Stimulated activated CD4-positive, alpha-beta T cell treated with anti-CD3 and anti-CD28 coated beads, Interleukin-1b, Interleukin-23, amount 100 ng/mL, for 4 hours (primary cell): ENCODE measurements around the gene SLC26A6.

Experiments used
- DNase-seq, 2 donors: peaks; one replicate each; pipeline ENCODE4 v3.0.0-alpha.2; 2020; ENCODE audit warnings: low read depth in 2 of 2

Gene SLC26A6

DNA sequence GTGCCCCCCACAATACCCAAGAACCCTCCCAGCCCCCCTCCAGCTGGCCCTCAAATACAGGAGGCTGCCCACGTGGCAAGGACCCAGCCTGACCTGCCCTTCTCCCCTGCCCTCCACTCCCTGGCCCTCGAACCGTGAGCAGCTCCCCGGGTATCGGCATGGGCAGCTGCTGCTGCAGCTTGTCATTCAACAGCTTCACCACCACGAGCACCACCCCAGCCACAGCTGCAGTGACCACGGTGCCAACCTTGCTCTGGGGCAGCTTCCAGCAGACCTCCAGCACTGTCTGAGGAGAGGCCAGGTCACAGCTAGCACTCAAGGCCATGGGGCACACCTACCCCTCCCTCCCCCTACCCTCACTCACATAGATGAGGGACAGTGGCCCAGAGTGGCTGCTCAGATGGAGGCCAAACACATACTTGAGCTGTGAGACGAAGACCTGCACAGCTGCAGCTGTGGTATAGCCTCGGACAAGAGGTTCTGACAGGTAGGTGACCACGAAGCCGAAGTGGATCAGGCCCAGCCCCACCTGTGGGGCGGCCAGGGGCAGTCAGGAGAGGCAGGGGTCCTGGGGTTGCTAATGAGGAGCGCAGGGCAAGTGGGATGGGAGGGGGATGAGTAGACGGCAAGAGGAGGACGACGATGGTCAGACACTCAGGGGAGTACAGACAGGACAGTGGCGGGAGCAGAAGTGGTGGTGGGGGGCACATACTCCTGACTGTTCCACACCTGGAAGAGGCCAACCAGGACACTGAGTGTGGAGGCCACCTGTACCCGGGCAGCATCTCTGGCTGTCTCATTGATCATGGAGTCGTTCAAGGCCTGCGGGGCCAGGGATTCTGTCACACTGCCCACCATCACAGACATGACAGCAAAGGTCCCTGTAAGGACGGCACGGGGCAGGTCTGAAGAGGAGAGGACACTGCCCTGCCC, 3.5 kb downstream of the SLC26A6 start:
- no peak for DNase-seq

DNA sequence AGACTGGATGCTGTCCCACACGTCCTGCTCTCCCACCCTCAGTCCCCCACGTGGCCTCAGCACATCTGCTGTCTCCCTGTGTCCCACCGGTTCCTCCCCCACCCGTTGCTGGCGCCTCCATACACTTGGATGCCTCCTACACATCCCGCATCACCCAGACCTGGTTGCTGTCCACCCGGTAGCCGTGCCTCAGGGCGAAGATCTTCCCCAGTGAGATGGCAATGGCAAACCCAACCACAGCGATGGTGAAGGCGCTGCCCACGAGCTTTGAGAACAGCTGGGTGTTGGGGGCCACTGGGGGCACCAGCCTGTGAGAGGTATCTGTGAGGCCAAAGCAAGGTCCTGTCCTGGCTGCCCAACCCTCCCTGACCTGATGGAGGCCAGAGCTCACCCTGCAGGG, 4.4 kb downstream of the SLC26A6 start:
- DNase-seq: no peak

DNA sequence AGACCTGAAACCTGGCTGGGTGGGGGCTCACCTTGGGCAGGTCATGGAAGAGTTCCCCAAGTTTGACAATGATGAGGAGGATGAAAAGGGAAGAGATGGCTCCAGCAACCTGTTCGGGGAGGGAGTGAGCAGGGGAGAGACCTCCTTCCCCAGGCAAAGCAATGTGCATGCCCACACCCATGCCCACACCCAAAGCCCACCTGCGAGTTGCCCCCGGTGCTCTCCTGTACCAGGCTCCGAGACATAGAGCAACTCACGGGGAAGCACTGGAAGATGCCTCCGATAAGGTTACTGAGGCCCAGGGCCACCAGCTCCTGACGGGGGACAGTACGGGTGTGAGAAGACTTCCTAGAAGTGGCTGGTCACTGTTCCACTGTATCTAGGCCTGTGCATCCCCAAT, 4.9 kb downstream of the SLC26A6 start:
- DNase-seq: no peak

DNA sequence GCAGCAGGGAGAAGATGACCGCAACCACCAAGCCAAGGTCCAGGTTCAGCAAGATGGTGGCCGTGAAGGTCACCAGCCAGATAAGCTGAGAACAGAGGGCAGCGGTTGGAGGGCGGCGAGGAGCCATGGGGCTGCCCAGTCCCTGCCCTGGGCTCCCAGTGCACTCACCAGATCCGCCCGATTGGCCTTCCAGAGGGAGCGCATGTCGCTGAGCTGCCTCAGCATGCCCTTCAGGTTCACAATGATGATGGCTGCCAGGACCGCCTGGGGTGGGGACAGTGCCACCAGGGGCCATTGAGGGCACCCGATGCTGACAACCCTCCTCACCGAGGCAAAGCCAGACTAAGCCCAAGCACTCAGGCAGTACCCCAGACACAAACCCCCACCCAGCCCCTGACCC, 5.4 kb downstream of the SLC26A6 start:
- DNase-seq: no peak

DNA sequence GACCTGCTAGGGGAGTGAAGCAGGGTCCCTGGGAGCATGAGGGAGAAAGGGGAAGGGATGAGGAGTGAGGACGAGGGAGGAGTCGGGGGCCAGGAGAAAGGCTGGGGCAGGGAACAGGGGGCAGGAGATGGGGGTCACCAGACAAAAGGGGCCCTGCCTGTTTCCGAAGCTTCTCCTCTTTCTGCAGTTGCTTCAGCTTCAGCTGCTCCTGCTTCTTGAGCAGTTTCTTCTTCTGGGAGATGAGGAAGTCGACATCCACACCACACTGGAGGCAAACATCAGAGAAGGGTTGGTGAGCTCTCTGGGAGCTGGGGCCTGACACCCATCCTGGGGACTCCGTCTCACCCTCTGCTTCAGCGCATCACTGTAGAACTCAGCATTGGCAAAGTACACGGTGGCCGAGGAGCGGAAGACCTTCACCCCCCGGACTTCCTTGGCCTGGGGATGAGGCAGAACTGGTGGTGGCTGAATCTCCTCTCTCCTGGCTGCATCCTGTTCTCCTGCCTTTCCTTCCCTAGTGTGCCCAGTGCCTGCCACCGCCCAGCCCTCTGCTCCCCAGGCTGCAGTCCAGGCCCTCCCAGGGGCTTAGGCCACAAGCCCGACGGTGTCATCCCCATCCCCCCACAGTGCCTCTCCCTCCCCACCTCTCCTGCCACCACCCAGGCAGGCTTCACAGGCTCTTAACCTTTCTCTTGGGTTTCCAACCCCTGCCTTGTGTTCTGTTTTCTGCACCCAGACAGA, 6.8 kb downstream of the SLC26A6 start:
- no peak for DNase-seq

DNA sequence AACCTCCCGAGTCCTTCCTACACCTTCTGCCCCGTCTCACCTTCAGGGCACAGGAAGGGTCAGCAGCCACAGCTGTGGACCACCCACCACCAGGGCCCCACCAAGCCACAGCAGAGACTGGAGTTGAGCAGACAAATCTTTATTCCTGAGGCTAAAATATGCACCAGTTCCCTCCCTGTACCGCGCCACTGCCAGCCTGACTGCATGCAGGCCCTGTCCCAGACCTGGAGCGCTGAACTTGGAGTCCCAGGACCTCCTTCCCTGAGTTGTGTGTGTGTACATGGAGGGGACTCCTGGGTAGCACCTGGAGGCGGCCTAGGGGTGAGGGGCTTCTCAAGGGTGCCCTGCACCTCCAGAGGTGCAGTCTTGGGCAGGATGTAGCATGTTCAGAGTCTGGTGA, 9.7 kb downstream of the SLC26A6 start:
- DNase-seq: no peak

DNA sequence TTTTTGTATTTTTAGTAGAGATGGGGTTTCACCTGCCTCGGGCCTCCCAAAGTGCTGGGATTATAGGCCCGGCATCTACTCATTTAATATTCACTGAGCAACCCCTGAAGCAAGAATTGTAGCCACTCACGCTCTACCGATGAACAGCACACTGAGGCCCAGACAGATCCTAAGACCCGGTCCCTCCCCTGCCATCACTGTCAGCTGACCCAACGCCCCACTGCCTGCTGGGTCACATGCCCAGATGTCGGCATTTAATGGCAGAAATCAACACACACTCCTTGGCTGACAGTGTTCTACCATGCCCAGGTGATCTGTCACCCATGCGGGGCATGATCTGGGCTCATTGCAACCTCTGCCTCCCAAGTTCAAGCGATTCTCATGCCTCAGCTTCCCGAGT, 10.5 kb downstream of the SLC26A6 start:
- no peak for DNase-seq

DNA sequence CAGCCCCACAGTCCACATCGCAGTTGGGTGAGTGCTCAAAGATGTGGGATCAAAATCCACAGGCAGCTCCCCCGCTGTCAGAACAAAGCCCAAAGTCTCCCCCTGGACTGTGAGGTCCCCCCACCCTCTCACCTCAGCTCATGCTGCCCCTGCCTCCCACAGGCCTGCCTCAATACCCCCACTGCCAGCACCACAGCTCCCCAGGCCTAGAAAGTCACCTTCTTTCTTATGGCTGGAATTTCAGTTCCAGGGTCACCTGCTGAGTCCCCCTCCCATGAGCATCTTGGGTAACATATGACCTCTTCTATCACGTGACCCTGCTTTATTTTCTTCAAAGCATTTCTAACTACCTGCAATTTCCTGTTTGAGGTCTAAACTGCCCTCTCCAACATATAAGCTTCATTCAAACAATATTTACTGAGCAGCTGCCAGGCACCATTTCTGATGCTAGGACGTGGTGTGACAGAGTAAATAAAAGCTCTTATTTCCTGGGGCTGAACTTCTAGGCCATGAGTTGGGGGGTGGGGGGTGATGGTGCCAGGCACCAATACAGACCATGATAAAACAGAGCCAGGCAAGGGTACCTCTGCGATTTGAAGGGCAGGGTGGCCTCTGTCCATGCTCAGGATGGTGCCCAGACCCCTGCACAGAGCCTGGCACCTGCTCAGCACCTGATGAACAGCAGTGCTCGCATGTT, 11.3 kb downstream of the SLC26A6 start:
- no peak for DNase-seq

DNA sequence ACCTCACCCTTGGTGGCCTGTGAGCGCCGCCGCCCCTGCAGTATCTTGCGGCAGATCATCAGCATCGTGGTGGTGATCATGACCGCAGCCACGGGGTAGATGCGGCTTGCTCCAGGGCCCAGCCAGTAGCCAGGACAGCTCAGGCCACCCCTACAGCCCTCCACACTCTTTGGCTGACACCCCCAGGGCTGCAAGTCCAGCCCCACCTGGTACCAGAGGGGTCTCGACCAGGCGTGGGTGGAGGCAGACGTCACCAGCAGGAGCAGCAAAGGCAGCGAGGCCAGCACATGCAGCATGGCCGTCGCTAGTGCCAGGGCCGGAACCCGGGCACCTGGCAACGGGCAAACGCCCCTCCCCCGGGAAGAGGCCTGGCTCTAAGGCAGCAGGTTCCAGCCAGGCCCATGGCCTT, 13.8 kb downstream of the SLC26A6 start, which contains the start of gene TMEM89:
Gene TMEM89 (minus strand): TSS at position 309 of the 409 bp plus-strand sequence. CDS start 13 bp downstream, at position 296.
- no peak for DNase-seq

DNA sequence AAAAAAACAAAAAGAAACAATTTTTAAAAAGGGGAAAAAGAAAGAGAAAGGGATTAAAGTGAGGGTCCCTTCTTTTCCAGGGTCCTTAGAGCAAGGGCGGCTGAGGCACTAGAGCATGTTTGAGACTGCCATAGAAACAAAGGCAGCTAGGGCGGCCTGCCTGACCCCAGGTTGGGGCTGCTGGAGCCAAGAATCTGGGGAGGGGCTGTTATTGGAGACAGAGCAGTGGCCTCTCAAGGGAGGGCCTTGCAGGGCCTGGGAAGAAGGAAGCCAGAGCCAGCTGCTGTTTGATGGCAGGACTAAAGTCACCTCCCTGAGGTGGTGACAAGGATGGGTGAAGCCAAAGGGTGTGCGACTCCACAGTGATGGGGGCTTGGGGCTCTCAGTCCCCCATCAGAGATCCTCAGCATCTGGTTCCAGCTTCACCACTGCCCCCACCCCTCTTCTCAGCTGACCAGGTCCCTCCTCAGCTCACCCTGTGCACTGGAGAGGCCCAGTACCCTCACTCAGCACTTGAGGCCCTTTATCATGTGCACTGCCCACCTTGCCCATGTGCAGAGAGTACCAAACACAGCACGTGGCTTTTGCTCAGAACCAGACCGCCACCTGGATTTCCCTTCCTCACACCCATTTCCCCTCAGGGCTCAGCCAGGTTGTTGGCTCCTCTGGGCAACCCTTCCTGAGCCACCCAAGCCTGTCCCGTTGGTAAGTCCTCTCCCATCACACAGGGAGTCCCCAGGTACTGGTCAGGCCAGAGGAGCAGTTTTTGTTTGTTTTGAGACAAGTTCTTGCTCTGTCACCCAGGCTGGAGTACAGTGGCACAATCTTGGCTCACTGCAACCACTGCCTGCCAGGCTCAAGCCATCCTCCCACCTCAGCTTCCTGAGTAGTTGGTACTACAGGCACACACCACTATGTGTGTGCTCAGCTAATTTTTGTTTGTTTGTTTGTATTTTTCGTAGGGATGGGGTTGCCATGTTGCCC, 15.4 kb downstream of the SLC26A6 start:
- DNase-seq: no peak

DNA sequence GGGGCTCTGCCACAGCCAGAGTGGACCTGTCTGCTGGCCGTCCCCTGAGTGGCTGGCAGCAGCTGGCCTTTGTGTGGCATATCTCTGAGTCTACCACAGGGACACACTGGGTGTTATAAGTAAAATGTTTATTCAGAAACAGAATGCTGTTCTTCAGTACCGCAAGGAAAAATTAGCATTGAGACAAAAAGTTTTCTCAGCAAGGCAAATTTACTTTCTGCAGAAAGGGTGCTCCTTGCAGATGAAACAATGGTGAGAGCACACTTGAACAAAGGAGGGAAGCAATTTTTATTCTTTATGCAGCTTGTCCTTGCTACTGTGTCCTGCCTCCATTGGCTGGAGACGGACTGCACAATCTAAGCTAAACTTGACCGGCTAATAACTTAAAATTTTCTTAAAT, 17.7 kb downstream of the SLC26A6 start:
- DNase-seq: no peak

DNA sequence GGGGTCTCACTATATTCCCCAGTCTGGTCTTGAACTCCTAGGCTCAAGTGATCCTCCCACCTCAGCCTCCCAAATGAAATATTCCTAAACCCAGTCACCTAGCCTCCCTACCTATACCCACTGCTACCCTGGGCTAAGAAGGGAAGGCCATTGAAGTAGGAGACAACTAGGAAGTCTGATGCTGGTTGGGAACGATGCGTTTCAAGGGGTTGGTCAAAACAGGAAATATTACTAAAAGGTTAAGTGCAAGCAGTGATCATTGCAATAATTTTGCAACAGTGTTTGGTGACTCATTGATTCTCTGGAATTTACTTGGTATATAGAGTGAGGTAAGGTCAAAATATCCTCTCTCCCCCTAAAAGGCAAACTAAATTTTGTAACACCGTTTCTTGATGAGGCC, 21.2 kb downstream of the SLC26A6 start:
- no peak for DNase-seq

DNA sequence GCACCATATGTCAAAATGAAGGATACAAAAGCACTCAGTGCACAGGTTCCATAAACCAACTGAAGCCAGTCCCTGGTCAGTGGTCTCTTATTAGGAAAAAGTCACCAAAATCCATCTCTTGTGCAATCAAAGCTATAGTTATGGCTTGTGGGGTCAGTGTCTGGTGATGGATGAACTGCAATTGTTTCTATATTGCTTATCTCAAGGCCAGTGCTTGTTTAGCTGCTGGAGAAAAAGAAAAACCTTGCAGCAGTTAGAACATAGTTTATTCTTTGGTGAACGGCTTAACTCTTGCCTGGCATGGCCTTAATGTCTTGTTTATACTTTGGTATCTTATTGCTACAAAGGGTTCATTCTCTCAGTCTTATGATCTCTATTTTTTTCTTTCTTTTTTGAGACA, 23.0 kb downstream of the SLC26A6 start:
- no peak for DNase-seq

DNA sequence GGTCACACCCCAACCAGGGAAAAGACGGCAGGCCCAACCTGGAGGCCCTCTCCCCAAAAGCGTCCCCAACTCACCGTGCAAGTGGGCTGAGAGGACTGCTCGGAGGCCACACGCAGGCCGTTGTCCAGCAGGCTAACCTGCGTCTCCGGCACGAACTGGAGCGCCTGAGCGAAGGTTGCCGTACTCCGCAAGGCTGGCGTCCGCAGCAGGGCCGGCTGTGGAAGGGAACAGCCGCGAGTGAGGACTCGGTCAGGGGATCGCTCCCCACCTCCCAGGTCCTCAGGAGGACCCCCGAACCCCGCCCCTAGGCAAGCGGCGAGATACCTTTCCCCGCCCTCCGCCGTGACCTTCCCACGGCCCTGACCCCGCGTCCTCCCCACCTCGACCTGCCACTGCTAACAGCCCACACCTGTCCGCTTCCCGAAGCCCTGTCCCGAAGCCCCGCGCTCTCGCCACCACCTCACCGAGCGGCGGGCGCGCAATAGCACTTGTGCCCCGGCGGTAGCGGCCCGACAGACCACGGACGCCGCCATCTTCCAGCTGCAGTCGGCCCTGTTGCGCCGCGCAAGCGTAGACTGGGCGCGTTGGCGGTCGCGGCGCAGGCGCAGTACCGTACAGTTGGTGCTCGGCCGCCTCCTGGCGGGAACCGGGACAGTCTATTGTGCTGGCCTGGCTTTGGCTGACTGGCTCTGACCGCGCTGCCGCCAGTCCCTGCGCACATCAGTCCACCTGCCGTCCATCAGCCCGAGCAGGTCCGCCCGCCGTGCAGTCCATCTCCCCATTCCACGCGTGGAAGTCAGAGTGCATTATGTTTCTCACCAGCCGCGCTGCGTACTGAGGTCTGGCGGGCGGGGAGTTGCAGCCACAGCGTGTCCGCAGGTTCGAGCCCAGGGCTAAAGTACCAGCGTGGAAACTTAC, 25.9 kb downstream of the SLC26A6 start, which contains the start of gene UQCRC1:
Gene UQCRC1 (minus strand): TSS at position 559 of the 918 bp plus-strand sequence. CDS start 26 bp downstream, at position 533.
- DNase-seq: peak; percentile 86 to 87

DNA sequence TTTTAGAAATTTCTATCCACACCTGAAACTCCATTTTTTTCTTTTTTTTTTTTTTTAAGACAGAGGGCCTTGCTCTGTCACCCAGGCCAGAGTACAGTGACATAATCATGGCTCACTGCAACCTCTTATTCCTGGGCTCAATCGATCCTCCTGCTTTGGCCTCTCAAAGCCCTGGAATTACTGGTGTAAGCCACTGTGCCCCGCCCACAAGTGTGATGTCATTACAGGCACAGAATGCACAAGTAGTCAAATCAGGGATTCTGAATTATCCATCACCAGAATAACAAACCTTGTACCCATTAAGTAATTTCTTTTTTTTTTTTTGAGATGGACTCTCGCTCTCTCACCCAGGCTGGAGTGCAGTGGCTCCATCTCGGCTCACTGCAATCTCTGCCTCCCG, 27.7 kb downstream of the SLC26A6 start:
- no peak for DNase-seq

DNA sequence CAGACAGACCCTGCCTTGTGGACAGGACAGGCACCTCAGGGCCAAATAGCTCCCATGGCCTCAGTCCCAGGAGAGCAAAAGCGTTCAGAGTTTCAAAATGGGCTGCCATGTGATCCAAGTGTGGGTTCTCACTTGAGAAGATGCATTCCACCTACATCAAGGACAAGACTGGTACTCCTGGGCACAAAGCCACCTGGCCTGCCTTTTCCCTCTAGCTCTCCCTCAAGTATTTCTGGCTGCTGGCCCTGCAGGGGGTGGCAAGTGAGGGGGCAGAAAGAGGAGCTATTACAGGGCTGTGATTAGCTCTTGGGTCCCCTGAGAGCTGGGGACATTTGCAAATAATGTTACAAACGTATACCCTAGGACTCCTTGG, 33.7 kb downstream of the SLC26A6 start:
- DNase-seq: no peak

DNA sequence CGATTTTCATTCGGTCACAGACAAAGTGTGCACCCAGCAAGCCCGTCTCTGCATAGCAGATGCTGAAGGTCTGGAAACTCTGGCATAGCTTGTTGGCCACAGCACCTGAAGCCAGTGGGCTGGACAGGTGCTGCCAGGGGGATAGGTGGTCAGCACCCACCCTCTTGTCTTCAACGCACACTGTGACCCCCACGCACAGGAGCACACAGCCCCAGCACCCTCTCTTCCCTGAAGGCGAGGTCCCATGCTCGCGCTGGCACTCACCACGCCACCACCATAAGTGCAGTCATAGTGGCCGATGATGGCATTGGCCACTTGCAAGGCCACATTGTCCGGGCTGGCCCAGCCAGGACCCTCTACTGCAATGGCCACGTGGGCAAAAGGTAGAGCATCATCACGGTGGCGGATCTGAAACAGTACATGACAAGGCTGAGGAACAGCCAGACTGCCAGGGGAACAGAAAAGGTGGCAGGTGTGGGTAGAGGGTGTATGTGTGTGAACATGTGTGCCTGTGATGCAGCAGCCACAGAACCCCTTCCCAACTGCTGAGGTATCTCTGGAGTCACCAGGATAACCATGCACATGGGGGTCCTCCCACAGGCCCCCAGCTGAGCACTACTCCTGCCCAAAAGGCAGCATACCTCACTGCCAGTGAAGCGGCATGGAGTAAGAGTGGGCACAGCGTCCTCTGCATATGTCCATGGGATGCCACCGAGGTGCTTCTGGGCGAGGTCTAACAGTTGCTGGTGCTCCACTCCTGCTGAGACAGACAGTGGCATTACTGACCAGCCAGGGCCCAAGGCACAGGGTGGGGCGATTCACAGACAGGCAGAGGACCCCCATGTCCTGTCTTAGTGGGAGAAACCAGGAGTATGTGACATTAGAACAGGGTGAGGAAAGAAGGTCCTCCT, 34.3 kb downstream of the SLC26A6 start:
- no peak for DNase-seq

DNA sequence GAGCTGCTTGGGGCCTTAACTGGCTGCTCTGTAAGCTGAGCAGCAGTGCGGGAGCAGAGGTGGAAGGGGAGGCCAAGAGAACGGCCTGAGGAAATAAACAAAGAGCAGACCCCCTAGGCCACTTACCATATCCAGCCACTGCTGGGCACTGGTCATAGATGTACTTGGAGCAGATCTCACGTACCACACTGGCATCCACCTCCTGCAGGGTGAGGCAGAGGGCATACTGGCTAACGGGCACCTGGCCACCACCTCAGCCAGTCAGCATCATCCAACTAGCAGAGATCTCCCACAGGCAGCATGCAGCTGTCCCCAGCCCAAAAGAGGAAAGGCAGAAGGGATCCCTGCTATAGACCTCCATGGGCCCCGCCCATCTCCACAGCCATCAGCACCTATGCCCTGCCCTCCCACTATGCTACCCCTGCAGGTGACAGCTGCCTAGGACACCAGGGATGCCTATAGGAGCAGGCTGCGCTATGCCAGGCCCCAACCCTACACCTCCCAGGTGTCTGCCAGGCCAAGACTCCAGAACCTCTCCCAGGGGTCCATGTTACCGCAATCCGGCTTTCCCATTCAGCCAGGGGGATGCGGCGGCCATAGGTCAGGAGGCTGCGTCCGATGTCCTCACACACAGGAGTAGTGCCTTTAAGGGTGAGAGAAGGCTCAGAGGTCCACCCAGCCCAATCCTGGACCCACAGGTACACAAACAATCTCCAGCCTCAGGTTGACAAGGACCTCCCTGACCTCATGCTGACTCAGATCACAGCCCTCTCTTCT, 35.6 kb downstream of the SLC26A6 start:
- DNase-seq: no peak
